ENCODE results near the gene F7. TPM values are rescaled to one million over a fixed set of nuclear protein-coding genes. Genes with fewer than 3 reads are reported as not detected.

Gene F7
- total and polyA plus RNA-seq, 7 donors: 0.36 TPM; not detected in 6

DNA sequence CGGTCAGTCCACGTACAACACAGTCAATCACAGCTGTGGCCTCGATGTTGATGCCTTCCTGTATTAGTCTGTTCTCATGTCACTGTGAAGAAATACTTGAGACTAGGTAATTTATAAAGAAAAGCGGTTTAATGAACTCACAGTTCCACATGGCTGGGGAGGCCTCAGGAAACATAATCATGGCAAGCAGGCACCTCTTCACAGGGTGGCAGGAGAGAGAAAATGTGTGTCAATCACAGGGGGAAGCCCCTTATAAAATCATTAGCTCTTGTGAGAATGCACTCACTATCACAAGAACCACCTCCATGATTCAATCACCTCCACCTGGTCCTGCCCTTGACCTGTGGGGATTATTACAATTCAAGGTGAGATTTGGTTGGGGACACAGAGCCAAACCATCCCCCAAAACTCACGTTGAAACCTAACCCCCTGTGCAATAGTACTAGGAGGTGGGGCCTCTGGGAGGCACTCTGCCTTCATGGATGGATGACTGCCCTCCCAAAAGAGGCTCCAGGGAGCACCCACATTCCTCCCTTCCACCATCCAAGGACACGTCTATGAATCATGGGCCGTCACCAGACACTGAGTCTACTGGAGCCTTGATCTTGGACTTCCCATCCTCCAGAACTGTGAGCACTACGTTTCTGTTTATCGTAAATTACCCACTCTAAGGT is 50.5 kb downstream of the F7 start:
- intact Hi-C loops (cut with DNase I): loop anchor here (2.0 to 10.0 kb wide), 2 partner anchors 53 to 461 kb away; partner anchors contain the start of genes ATP11A, CUL4A and PCID2
- Histone ChIP-seq H3K9me3 (peaks cover 0 to 3% (median 0%) of the 10 kb centered on the region in 4 donors), H3K36me3 (no peaks in the 10 kb centered on the region), H3K4me3 (no peak overlapping the region), H3K4me1 (peaks cover 2 to 24% (median 16%) of the 10 kb centered on the region in 4 donors), H3K27me3 (peaks cover 0 to 9% (median 3%) of the 10 kb centered on the region in 3 donors), H3K27ac (no peak overlapping the region)
- TF ChIP-seq EP300 (IDR thresholded peaks at IDR 0.05) (no peak), POLR2AphosphoS5 (IDR thresholded peaks at IDR 0.05) (no peak), POLR2A (IDR thresholded peaks at IDR 0.05) (no peak)
- TF ChIP-seq, protein P1, sequence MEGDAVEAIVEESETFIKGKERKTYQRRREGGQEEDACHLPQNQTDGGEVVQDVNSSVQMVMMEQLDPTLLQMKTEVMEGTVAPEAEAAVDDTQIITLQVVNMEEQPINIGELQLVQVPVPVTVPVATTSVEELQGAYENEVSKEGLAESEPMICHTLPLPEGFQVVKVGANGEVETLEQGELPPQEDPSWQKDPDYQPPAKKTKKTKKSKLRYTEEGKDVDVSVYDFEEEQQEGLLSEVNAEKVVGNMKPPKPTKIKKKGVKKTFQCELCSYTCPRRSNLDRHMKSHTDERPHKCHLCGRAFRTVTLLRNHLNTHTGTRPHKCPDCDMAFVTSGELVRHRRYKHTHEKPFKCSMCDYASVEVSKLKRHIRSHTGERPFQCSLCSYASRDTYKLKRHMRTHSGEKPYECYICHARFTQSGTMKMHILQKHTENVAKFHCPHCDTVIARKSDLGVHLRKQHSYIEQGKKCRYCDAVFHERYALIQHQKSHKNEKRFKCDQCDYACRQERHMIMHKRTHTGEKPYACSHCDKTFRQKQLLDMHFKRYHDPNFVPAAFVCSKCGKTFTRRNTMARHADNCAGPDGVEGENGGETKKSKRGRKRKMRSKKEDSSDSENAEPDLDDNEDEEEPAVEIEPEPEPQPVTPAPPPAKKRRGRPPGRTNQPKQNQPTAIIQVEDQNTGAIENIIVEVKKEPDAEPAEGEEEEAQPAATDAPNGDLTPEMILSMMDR (IDR thresholded peaks at IDR 0.05): no peak
- DNase-seq: no peak
- 91 to 94% methylated on average over 9 of the region's 9 CpGs for WGBS, 2 donors

DNA sequence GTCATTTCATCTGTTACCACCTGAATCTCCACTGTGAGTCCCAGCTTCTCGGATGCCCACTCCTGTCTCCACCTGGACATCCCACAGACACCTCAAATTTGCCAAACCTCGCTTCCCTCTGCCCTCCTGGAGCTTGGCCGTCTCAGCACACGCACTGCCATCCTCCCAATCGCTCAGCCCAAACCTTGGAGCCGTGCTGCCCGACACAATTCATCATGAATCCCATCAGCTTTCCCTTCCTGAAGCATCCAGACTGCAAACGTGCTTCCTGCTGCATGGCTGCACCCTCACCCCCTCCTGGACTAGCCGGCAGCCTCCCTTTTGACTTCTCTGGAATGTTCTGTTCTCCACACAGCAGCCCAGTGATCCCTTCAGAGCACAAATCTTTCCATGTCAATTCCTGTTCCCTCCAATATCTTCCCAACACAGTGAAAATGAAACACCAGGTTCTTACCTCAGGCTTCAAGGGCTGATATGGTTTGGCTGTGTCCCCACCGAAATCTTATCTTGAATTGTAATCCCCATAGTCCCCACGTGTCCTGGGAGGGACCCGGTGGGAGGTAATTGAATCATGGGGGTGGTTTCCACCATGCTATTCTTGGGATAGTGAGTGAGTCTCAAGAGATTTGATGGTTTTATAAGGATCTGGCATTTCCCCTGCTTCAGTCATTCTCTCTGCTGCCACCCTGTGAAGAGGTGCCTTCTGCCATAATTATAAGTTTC is 51.8 kb downstream of the F7 start:
- WGBS, 2 donors: 84% methylated on average over 12 of the region's 12 CpGs
- Histone ChIP-seq H3K27ac (no peak overlapping the region), H3K36me3 (no peaks in the 10 kb centered on the region), H3K9me3 (peaks cover 0 to 3% (median 0%) of the 10 kb centered on the region in 4 donors), H3K27me3 (peaks cover 0 to 14% (median 8%) of the 10 kb centered on the region in 3 donors), H3K4me3 (no peak overlapping the region), H3K4me1 (peaks cover 2 to 20% (median 15%) of the 10 kb centered on the region in 4 donors)
- DNase-seq: no peak
- intact Hi-C loops (cut with DNase I): loop anchor here (10.0 kb wide), 1 partner anchor 463 kb away; the partner anchor contains the start of gene ATP11A
- no peak for TF ChIP-seq EP300 (IDR thresholded peaks at IDR 0.05)
- TF ChIP-seq, protein P1 (IDR thresholded peaks at IDR 0.05): no peak

DNA sequence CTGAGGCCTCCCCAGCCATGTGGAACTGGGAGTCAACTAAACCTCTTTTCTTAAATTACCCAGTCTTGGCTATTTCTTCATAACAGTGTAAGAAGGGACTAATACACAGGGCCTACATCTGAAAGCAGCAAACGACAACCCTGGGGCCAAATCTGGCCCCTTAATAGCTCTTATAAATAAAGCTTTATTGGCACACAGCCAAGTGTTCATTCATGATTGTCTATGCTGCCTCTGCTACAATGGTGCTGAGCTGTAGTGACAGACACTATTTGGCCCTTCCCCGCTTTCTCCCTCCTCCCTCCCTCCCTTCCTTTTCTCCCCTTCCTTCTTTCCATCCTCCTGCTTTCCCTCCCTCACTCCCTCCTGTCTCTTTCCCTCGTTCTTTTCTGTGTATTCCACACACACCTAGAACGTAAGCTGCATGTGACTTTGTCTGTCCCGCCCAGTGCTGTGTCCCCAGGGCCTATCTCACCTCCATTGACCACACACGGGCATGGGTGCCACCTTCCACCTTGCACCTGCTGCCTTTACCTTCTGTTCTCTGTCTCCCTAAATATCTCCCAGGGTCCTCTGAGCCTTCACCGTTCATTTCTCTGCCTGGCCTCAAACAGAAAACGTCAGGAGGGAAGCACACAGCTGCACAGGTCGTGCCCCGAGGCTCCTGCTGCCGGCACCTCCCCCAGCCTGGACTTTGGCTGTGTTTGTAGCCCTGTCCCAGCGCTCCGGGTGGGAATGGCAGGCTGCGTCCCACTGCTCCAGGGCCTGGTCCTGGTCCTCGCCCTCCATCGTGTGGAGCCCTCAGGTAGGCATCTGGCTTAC is 52.5 kb downstream of the F7 start, which contains the start of gene PROZ:
Gene PROZ (plus strand): TSS at position 720 of the 819 bp plus-strand sequence. CDS start 13 bp downstream, at position 733.
- intact Hi-C loops (cut with DNase I): loop anchor here (10.0 kb wide), 1 partner anchor 463 kb away; the partner anchor contains the start of gene ATP11A
- H3K27ac ChIP-seq: no peak within 1 kb of the TSS
- no peak within 1 kb of the TSS for H3K4me3 ChIP-seq
- H3K4me1 ChIP-seq: peaks cover 2 to 12% (median 8%) of the 10 kb centered on the region in 4 donors
- peaks cover 0 to 3% (median 0%) of the 10 kb centered on the region in 4 donors for H3K9me3 ChIP-seq
- 37 to 64% methylated on average over 16 of the region's 16 CpGs for WGBS, 2 donors
- H3K27me3 ChIP-seq: peaks cover 5 to 21% (median 8%) of the 10 kb centered on the region in 3 donors
- TF ChIP-seq POLR2A (IDR thresholded peaks at IDR 0.05): no peak
- TF ChIP-seq POLR2AphosphoS5 (IDR thresholded peaks at IDR 0.05): no peak
- TF ChIP-seq EP300 (IDR thresholded peaks at IDR 0.05): no peak
- DNase-seq: no peak
- H3K36me3 ChIP-seq: no peaks in the 10 kb centered on the region

DNA sequence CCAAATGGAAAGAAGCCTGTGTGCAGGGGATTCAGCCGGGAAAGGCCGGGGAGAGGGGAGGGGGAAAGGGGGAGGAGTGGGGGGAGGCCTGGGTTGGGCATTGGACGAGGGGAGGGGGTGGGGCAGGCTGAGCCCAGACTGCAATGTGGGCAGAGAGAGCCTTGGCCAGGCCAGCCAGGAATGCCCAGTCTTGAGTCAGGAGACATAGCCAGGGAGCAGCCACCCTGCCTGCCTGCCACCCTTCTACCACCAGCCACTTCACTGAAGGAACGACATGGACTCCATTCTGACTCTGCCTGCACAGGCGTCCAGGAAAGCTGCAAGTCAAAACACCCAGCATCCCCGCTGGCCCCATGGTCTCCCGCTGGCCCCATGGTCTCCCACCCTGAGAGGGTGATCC is 53.4 kb downstream of the F7 start:
- intact Hi-C loops (cut with DNase I): loop anchor here (10.0 kb wide), 1 partner anchor 464 kb away; the partner anchor contains the start of gene ATP11A
- Histone ChIP-seq H3K4me3 (no peak overlapping the region), H3K27ac (no peak overlapping the region), H3K27me3 (peaks cover 5 to 27% (median 8%) of the 10 kb centered on the region in 3 donors), H3K36me3 (no peaks in the 10 kb centered on the region), H3K9me3 (peaks cover 0 to 3% (median 0%) of the 10 kb centered on the region in 4 donors), H3K4me1 (peaks cover 0 to 6% (median 4%) of the 10 kb centered on the region in 4 donors)
- DNase-seq: no peak
- WGBS, 2 donors: 79 to 80% methylated on average over 7 of the region's 7 CpGs
- TF ChIP-seq EP300 (IDR thresholded peaks at IDR 0.05) (no peak), POLR2A (IDR thresholded peaks at IDR 0.05) (no peak), POLR2AphosphoS5 (IDR thresholded peaks at IDR 0.05) (no peak)
- TF ChIP-seq, protein P1 (IDR thresholded peaks at IDR 0.05): no peak

Data from sigmoid colon (tissue), 7 donors.